COLO668 (cell line): Measurements from ENCODE around the gene FRMPD1.
"Not testable (repeated sequence)": the region's sequence is repeated elsewhere in the genome, so short reads cannot be mapped to it uniquely, and the experiment has no call there.

Experiments
- DNase-seq: peaks from one replicate; lab custom pipeline; 2025; ENCODE audit not compliant: unreplicated experiment; lab: John Stamatoyannopoulos, UW

Gene FRMPD1

GRCh38 chr9:37650873-37651768 lies at the start of gene FRMPD1:
Gene FRMPD1, plus strand, starts transcription at chr9:37650954. Its CDS starts 41,688 bp downstream, at chr9:37692642.
- peak; percentile 89 for DNase-seq

- DNase-seq, result not testable (repeated sequence)
Measured at GRCh38 chr9:37602061-37602460, 48.7 kb upstream of the FRMPD1 start.

DNA sequence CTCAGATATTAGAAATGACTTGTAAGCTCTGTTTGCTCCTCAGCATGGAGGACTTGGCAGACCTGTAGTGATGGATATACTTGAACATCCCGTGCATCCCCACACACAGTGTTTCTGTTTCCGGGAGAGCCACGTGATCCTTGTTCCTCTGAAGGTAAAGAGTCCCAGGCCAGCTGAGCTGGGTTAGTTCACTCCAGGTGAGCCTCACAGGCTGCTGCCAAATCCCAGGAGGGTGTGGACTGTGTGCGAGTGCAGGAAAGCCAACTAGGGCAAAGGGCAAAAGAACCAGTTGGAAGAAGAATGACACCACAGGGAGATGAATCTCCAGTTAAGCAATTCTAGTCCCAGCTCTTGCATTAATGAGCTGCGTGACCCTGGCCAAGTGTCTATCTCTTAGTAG lies 47.9 kb upstream of the FRMPD1 start:
- no peak for DNase-seq

DNA sequence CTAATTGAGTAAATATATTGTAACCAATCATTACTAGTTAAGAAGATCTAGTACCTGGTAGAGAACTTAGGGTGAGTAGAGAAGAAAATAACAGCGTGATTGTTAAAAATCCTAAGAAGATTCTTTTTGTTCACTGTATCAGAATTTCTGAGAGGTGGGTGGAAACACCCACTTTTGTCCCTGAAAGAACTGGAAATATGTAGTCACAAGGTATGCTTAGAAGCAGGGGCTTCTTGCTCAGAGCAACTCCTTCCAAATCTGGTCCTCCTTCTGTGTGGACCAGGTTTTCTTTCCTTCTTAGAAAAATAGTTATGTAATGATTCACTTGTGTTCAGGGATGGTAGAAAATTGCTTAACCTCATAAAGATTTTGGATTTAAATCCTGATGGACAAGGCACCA lies 46.5 kb upstream of the FRMPD1 start:
- no peak for DNase-seq

DNA sequence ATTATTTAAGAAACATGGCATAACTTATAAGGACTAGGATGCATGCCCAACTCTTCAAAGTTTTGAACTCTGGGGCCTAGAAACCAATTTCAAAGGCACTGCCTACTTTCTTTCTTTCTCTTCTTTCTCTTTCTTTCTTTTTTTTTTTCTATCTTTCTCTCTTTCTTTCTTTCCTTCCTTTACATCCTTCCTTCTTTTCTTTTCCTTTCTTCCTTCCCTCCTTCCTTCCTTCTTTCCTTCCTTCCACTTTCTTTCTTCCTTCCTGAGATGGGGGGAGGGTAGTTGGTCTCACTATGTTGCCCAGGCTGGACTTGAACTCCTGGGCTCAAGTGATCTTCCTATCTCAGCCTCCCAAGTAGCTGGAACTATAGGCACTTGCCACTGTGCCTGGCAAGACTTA lies 42.5 kb upstream of the FRMPD1 start:
- DNase-seq, result no peak

DNA sequence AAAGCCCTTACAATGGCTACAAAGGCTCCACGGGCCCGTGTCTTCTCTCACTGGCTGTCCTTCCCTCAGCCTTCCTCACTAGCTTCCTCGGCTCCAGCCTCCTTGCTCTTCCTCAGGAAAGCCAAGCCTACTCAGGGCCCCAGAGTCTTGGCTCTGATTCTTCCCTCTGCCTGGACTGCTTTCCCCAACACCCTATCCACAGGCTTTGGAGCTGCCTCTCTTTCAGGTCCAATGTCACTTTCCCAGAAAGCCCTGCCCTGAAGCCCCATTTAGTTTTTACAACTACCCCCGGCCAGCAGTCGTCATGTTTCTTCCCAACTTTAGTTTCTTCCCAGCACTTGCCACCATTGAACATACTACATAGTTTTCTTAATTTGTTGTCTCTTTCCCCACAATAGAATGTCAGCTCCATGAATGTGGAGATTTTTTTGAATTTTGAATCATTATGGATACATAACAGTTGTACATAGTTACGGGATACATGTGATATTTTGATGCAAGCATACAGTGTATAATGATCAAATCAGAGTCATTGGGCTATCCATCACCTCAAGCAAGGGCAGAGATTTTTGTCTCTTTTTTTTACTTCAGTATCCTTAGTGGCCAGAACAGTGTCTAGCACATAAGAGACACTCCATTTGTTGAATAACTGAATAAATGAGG lies 40.9 kb upstream of the FRMPD1 start:
- DNase-seq, result no peak

DNA sequence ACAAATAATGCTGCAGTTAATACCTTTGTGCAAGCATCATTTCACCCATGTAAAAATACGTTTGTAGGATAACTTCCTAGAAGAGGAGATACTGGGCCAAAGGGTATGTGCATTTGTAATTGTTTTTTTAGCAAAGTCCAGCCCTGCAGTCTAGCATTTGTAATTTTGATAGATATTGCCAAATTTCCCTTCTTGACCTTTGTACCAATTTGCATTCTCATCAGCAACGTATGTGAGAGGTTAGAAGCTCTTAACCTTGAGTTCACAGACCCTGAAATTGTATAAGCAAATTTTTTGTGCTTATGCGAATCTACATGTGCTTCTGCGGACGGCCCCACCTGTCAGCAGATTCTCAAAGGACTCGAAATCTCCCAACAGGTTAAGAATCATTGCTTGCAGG lies 39.7 kb upstream of the FRMPD1 start:
- DNase-seq, result no peak

DNA sequence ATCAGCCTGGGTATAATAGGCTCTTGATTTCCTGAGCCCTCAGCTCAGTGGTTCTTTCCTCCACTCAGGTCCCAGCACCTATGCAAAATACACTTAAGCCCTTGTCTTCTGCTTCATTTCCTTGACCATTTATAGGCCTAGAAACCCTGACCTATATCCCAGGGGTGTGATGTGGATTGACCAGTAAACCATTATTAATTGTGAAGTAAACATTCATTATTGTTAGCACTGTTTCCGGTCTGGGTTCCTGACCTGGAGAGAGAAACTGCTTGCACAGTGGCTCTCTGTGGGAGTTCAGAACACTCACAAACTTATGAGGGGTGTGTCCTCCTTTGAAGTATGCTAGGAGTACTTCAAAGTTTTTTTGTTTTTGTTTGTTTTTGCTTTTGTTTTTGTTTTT lies 38.8 kb upstream of the FRMPD1 start:
- no peak for DNase-seq

DNA sequence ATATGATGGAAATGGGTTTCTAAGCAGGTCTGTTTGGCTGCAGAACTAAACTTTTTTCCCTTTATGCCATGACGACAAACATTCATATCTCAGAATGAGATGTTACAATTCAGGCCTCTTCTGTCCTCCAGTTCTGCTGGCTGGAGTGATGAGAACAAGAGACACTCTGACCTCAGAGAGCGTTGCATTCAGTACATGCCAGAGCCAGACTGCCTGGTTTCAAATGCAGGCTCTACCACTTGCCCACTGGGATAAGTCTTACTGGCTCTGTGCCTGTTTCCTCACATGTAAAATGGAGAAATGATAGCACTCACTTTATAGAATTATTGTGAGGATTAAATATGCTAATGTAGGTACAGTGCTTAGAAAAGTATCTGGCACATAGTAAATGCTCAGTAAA lies 33.6 kb upstream of the FRMPD1 start:
- no peak for DNase-seq

DNA sequence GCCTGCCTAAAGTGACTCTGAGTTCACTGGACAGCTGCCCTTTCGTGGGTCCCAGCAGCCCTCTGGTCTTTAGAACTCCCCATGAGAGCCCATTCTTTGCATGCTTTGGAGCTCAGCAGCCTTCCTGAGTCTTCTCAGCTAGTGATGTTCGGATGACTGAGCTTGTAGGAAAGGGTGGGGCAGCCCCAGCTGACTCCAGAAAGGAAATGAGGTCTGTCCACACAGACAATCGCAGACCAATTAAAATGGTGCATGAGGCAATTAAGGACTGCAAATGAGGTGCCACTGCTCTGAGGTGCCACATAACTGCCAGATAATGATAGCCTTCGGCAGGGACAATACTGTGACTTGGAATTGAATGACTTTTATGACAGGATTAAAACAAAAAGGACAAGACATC lies 32.9 kb upstream of the FRMPD1 start:
- DNase-seq, result no peak

DNA sequence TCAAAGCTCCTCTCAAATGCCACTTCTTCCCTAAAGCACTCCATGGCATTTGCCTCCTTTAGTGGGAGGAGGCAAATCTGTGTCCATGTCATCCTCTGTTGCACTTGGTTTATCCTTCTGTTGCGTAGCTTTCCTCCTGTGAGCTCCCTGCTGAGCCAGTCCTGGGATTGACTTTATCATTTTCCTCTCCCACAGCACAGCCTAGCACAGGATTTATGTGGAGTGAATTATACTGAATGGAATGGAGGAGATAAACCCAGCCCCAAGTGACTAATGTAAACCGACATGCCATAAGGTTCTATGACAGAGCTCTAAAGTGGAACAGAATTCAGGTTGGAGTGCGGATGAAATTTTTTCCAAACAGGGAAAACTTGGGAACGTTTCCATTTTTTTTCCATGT lies 31.9 kb upstream of the FRMPD1 start:
- no peak for DNase-seq

DNA sequence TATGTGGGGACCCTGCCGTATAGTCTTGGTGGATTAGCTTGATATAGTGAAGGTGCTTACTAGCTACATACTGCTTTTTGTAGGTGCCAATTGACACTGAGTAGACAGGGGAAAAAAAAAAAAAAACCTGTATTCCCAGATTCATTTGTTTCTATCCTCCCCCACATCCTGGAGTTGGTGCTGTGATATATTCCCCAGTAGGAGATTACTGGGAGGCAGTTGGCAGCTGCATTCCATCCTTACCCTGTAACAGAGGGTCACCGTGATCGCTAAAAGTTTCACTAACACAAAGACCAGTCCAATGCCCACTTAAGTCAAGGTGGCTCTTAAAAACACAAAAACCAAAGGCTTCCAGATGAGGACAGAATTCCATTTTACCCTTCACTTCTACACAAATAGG lies 30.9 kb upstream of the FRMPD1 start:
- DNase-seq, result no peak

DNA sequence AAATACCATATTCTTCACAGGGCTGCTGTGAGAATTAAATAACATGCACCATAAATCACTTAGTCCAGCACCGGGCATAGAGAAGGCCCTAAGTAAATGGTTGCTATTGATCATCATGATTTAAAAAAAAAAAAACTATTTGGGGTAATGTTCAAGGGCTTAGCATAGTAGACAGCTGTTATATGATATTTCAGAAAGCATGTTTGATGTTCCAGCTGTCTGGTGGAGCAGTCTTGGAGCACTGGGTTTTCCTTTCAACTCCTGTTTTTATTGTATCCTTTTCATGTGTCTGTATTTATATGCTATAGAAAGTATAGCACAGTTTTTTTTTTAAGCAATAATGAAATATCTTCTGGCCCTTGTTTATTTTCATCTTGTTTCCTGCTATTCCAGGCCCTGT lies 30.4 kb upstream of the FRMPD1 start:
- DNase-seq, result no peak

- no peak for DNase-seq
Measured at GRCh38 chr9:37621273-37622121, 29.3 kb upstream of the FRMPD1 start.

DNA sequence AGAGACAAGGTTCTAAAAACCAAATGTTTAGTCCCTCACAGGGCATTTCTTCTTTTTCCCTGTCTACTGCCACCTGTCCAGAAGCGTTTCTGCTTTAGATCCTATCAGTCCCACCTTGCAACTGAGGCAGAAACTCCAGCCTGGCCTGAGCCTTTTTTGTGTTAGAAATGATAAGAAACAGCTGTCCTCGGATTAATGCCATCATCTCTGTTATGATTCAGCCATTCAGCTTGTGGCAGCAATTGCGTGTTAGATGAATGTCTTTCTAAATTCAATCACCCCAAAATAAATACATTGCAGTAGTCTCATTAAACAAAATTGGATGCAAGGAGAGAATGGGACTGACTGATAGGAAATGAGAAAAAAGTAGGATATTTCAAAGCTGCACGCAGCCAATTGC lies 28.3 kb upstream of the FRMPD1 start:
- DNase-seq, result no peak

- DNase-seq, result no peak
Measured at GRCh38 chr9:37623267-37623666, 27.5 kb upstream of the FRMPD1 start.

GRCh38 chr9:37624073-37624472 lies 26.7 kb upstream of the FRMPD1 start:
- DNase-seq, result no peak

DNA sequence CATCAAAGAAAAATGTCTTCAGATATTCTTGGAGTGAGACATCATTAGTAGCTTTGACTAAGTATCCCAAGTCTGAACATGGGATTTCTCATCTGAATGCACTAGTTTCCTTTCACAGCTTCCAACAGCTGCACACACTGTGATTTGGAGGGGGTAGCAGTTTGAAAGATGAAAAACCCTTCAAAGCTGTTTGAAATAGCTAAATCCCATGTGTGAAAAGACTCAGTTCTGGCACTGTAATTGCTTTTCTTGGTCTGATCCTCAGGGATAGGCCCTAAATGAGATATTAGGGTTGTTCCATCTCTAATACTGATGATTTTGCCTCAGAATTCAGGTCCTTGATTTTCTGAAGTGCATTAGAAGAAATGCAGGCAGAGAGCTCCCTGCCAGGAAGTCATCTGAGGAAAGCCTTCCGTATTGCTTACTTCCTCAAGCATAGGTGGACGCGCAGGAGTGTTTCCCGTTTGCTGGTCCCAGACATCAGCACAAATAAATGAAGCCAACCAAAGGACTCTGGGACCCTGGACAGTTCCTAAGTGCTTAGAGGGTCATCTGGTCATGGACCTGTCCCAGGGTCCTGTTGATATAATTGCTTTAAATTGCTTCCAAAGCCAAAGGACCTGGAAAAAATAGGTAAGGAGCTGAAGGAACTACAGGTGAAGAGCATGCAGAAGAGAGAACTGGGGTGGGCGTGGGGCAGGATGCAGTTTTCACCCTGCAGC lies 25.6 kb upstream of the FRMPD1 start:
- no peak for DNase-seq

GRCh38 chr9:37625758-37626147 lies 25.0 kb upstream of the FRMPD1 start:
- no peak for DNase-seq

- no peak for DNase-seq
Measured at GRCh38 chr9:37626708-37627292, 24.0 kb upstream of the FRMPD1 start.

DNA sequence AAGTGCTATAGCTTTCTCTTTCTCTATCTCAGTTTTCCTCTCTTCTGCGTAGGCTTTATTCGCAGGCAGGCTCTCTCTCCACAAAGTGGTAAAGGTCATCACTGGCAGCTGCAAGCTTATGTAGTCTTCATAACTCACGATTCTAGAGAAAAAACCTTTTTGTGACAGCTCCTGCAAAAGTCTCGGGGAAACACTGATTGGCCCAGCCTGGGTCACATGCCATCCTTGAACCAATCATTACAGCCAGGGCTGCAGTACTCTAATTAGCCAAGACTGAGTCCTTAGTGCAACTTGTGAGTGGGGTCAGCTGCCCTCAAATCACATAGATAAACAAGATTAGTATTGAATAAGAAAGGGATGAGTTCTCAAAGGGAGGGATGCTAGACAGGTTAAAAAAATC lies 18.3 kb upstream of the FRMPD1 start:
- DNase-seq, result no peak
